Calu3 (cell line): ENCODE measurements around the gene HIC2. TPM values are rescaled to one million over a fixed set of nuclear protein-coding genes. Genes with fewer than 3 reads are reported as not detected.
"Not testable (repeated sequence)": the region's sequence is repeated elsewhere in the genome, so short reads cannot be mapped to it uniquely, and the experiment has no call there.

Experiments used
- BruUV-seq: library from RNA; stranded (reverse); fragments of 400-500 nt; replicated peaks from 2 replicates; lab custom pipeline; 2021; lab: Mats Ljungman, UMichigan
- CTCF ChIA-PET: fragments of 300-600 bp; sonication (Branson Sonifier 250); formaldehyde crosslinking; loops from one replicate; lab custom pipeline; 2022; ENCODE audit warnings: antibody characterized with exemption; lab: Charles Lee
- DNase-seq: peaks from one replicate; pipeline ENCODE4 v3.0.0; 2022
- H3K27ac Mint-ChIP-seq: one replicate; pipeline ENCODE4 v1.8.0; 2022; ENCODE audit warnings: mixed read lengths; ENCODE audit not compliant: unreplicated experiment
- H3K27me3 Mint-ChIP-seq: one replicate; pipeline ENCODE4 v1.8.0; 2022; ENCODE audit warnings: mixed read lengths; ENCODE audit not compliant: unreplicated experiment
- H3K36me3 Mint-ChIP-seq: one replicate; pipeline ENCODE4 v1.8.0; 2022; ENCODE audit warnings: mild to moderate bottlenecking, moderate library complexity, mixed read lengths; ENCODE audit not compliant: insufficient read depth, unreplicated experiment
- H3K4me1 Mint-ChIP-seq: one replicate; pipeline ENCODE4 v1.8.0; 2022; ENCODE audit warnings: mild to moderate bottlenecking, low read depth, mixed read lengths; ENCODE audit not compliant: unreplicated experiment
- H3K4me3 Mint-ChIP-seq: one replicate; pipeline ENCODE4 v1.8.0; 2022; ENCODE audit warnings: mild to moderate bottlenecking, low read depth, moderate library complexity, mixed read lengths; ENCODE audit not compliant: unreplicated experiment
- H3K9me3 Mint-ChIP-seq: one replicate; pipeline ENCODE4 v1.8.0; 2022; ENCODE audit warnings: low read depth, mixed read lengths; ENCODE audit not compliant: unreplicated experiment
- intact Hi-C: fragments of 100-400 bp; cut with micrococcal nuclease; formaldehyde crosslinking; loops from one replicate; pipeline ENCODE4 v1.10.0; 2022; ENCODE audit not compliant: unreplicated experiment
- total RNA-seq: library from RNA; stranded (reverse); gene quantifications from 2 replicates; pipeline ENCODE4 v1.2.3, GENCODE V29; 2022

Gene HIC2
- total RNA-seq, 1 experiment from 2014 or later, result 7.7 TPM

DNA sequence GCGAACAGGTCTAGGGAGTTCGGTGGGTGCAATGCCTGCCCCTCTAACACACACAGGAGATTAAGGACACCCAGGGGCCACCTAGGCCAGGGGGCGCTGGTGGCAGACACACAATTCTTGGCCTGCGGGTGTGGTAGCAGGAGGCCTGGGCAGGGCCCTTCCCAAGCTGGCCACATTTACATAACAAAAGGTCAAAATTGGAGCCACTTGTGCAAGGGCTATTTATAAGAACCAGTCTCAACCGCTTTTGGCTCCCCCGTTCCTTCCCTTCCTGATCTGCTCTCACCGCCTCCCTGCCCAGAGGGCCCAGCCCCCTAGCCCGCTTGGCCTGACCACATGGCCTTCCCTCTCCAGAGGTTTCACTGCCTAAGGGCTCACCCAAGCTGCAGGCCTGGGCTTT, 75.1 kb downstream of the HIC2 start:
- H3K27me3 Mint-ChIP-seq, DNase-seq, H3K4me1 Mint-ChIP-seq, BruUV-seq, H3K27ac Mint-ChIP-seq, H3K36me3 Mint-ChIP-seq, H3K4me3 Mint-ChIP-seq, CTCF ChIA-PET, intact Hi-C loops, H3K9me3 Mint-ChIP-seq: not testable (repeated sequence)

DNA sequence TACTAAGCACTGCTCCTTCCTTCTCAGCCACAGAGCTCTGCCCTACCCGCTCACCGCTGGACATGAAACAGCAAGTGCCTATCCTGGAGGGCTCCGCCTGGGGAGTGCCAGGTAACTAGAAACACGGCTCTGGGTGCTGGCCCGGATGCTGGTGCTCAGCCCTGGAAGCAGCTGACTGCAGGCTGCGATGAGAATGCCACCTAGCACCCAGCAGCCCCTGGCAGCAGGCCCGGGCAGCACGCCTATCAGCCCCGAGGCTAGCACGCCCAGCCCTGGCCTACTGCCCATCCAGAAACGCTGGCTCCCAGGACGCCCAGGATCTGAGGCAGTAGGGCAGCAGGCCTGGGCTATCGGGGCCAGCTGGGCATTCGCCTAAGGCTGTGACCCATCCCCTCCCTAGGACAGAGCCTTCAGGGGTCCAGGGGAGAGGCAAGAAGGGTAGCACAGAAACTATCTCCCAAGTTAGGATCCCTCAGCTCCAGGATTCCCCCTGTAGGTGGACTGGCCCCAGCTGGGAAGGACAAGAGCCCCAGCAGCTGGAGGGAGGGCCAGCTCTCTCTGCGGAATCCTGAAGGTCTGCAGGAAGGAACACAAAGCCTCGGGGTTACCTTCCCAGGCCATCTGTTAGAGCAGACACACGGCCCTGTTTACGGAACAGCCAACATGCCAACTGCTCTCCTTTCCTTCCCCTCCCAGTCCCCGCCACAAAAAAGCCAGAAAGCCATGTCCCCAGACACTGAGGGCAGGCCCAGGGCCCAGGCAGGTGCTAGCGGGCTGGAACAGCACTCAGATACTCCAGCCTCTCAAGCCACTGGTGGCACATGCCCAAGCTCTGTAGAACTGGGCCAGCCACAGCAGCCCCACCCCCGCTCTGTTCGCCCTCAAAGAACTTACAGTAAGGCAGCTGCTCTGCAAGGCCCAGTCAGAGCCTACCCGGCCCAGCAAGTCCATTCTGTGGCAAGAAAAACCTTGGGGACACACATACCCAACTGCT, 76.9 kb downstream of the HIC2 start:
- BruUV-seq, intact Hi-C loops, CTCF ChIA-PET, H3K27me3 Mint-ChIP-seq, H3K4me3 Mint-ChIP-seq, H3K9me3 Mint-ChIP-seq, DNase-seq, H3K27ac Mint-ChIP-seq, H3K4me1 Mint-ChIP-seq, H3K36me3 Mint-ChIP-seq: not testable (repeated sequence)

DNA sequence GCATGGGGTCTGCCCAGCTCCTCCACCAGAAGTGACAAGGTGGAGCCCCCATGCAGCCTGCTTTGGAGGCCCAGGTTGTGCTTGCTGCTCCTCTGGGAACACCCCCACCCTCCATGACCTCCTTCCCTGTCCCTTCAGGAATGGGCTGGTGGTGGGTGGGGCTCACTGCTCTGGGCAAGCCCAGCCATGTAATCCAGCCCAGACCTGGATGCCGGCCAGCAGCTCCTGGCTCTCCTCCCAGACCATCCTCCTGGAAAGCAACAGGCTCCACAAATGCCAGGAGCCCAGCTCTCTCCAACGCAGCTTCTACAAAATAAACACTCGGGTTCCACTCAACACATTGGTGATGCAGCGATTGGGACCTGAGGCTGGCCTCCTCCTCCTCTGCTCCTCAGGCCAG, 80.8 kb downstream of the HIC2 start:
- H3K4me1 Mint-ChIP-seq, intact Hi-C loops, BruUV-seq, H3K36me3 Mint-ChIP-seq, H3K4me3 Mint-ChIP-seq, H3K27me3 Mint-ChIP-seq, DNase-seq, H3K9me3 Mint-ChIP-seq, H3K27ac Mint-ChIP-seq, CTCF ChIA-PET: not testable (repeated sequence)

- DNase-seq, CTCF ChIA-PET, intact Hi-C loops, H3K27me3 Mint-ChIP-seq, BruUV-seq, H3K9me3 Mint-ChIP-seq, H3K4me3 Mint-ChIP-seq, H3K36me3 Mint-ChIP-seq, H3K27ac Mint-ChIP-seq, H3K4me1 Mint-ChIP-seq: not testable (repeated sequence)
These were observed 81.3 kb downstream of the HIC2 start for GRCh38 chr22:21498489-21498888.

DNA sequence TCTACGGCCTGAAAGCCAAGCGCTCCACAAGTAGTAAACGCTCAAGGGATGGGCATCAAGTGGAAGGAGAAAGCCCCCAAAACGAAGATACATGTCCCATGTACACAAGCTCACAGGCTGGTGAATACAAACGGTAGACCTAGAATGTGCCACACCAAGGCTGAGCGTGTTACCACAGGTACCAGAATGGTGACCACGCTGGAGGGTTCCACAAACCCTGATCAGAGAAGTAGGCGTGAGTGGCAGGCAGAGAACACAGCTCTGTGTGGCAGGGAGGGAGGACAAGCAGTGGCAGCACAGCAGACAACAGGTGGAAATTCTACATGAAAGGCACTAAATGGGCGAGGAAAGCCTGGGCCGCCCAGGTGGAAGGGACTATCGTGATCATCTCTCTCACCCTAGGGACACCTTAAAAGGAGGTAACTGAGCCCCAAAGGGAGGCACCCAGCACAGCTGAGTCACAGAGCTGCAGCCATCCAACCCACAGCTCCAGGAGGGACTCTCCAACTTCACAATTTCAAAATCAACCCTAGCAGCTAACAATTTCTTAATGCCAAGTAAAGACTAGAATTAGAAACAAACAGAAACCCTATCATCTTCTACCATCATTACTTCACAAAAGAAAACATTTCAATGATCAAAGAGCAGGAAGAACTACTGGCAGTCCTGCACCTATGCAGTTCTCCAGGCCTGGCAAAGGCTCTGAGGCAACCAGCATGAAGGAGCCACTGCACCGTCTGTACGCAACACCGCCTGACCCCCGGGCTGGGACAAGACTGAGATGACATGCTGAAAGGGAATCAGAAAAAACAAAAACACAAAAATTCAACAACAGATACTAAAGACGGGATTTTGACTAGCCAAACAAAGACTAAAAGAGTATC, 82.7 kb downstream of the HIC2 start:
- intact Hi-C loops, CTCF ChIA-PET, H3K27ac Mint-ChIP-seq, H3K36me3 Mint-ChIP-seq, H3K4me3 Mint-ChIP-seq, H3K4me1 Mint-ChIP-seq, H3K9me3 Mint-ChIP-seq, BruUV-seq, H3K27me3 Mint-ChIP-seq, DNase-seq: not testable (repeated sequence)

Other genes starting within 250 kb of the HIC2 start
- gene RIMBP3B, start 33.6 kb upstream of the HIC2 start, total RNA-seq, result 0.17 TPM in 1 of 2 replicates, not detected in the other
- 2.2 and 2.6 TPM in 2 replicates for gene TMEM191C, start 50.0 kb downstream of the HIC2 start, total RNA-seq
- gene RIMBP3C, start 134.1 kb downstream of the HIC2 start, total RNA-seq, result 0.17 TPM in 1 of 2 replicates, not detected in the other
- gene UBE2L3, start 150.3 kb downstream of the HIC2 start, total RNA-seq, result 65.8 and 66.6 TPM in 2 replicates
- 57.9 and 64.2 TPM in 2 replicates for gene YDJC, start 212.7 kb downstream of the HIC2 start, total RNA-seq
- 0.17 TPM in 1 of 2 replicates, not detected in the other for gene CCDC116, start 215.4 kb downstream of the HIC2 start, total RNA-seq
- 87.0 and 88.2 TPM in 2 replicates for gene SDF2L1, start 224.9 kb downstream of the HIC2 start, total RNA-seq
- 46.9 and 50.5 TPM in 2 replicates for gene PPIL2, start 248.6 kb downstream of the HIC2 start, total RNA-seq